ENCODE results near the gene FLYWCH2.
A peak's percentile ranks its signal among the peaks of the same experiment; 100 is the strongest.
"Not testable (repeated sequence)": the region's sequence is repeated elsewhere in the genome, so short reads cannot be mapped to it uniquely, and the experiment has no call there.

Gene FLYWCH2

DNA sequence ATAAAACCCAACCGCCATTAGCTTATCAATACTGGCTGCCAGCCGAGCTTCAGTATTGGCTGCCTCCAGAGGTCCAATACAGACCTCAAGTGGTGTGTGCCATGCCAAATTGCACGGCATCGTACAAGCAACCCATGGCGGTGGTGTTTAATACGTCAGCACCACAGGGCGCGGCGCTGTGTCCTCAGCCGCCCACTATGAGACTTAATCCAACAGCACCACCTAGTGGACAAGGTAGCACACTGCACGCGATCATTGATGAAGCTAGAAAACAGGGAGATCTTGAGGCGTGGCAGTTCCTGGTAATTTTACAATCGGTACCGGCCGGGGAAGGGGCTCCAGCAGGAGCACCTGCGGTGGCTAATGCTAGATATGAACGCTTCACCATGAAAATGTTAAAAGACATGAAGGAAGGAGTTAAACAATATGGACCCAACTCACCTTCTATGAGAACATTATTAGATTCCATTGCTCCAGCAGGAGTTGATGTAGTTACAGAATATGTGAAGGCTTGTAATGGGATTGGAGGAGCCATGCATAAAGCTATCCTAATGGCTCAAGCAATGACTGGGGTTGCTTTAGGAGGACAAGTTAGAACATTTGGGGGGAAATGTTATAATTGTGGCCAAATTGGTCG, 44.1 kb downstream of the FLYWCH2 start:
- ChIA-PET CTCF (interaction anchor here (0.6 to 1.9 kb wide), 15 partner anchors 10 to 415 kb away, joined by 3 to 13 read pairs (median 5); partner anchors contain the start of gene FLYWCH2), POLR2A (interaction anchor here (0.5 to 1.2 kb wide), 3 partner anchors 59 to 245 kb away, joined by 3 to 4 read pairs (median 3); partner anchors contain the start of gene KCTD5)
- TF ChIP-seq NFRKB (IDR thresholded peaks at IDR 0.05), result no peak
- TF ChIP-seq L3MBTL2 (conservative IDR thresholded peaks at IDR 0.05), result peak; percentile 55
- DNase-seq (ENCODE audit: extremely low spot score), result peak; percentile 80

DNA sequence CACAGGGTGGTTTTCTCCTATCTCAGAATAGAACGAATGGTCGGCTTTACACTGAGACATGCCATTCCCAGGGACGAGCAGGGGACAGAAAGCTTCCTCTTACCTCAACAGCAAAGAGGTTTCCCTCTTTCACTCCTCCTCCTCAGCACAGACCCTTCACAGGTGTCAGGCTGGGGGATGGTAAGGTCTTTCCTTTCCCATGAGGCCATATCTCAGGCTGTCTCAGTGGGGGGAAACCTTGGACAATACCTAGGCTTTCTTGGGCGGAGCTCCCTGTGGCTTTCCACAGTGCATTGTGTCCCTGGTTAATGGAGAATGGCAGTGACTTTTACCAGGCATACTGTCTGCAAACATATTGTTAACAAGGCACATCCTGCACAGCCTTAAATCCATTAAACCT, 45.1 kb downstream of the FLYWCH2 start:
- DNase-seq (ENCODE audit: extremely low spot score); POLR2A ChIA-PET: not testable (repeated sequence)
- CTCF ChIA-PET, result interaction anchor here (0.6 kb wide), 1 partner anchor 154 kb away, joined by 5 read pairs; no protein-coding TSS in a partner anchor

DNA sequence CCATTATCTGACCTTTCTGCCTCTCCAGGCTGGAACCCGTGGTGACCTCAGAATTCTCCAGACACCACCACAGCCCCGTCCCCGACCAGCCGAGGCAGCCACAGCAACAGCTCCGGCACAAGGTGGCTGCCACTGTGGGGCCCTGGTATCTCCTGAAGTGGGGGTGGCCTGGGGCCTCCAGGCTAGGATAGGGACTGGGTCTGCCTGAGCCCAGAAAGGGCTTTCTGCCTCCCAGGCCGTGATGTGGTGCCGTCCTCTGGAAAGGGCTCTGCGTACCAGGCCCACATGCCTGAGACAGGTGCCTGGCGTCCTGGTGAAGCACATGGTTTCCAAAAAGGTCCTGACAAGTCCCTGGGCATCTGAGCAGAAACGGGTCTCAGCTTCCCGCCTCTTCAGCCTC, 45.8 kb downstream of the FLYWCH2 start:
- TF ChIP-seq ZNF384 (IDR thresholded peaks at IDR 0.05) (no peak), SUZ12 (IDR thresholded peaks at IDR 0.05) (no peak), FOXA1 (IDR thresholded peaks at IDR 0.05) (no peak), ARNT (IDR thresholded peaks at IDR 0.05) (no peak), HDGF (IDR thresholded peaks at IDR 0.05; ENCODE audit: borderline replicate concordance) (no peak), CTBP1 (IDR thresholded peaks at IDR 0.05; ENCODE audit: borderline replicate concordance) (no peak), FOXK2 (IDR thresholded peaks at IDR 0.05) (no peak), FOXM1 (IDR thresholded peaks at IDR 0.05; ENCODE audit: borderline replicate concordance) (no peak), TARDBP (IDR thresholded peaks at IDR 0.05) (no peak), SP1 (IDR thresholded peaks at IDR 0.05) (no peak), LEF1 (IDR thresholded peaks at IDR 0.05; ENCODE audit: borderline replicate concordance) (no peak), L3MBTL2 (conservative IDR thresholded peaks at IDR 0.05) (no peak), BHLHE40 (IDR thresholded peaks at IDR 0.05; ENCODE audit: borderline replicate concordance) (no peak)
- TF ChIP-seq, protein P1, sequence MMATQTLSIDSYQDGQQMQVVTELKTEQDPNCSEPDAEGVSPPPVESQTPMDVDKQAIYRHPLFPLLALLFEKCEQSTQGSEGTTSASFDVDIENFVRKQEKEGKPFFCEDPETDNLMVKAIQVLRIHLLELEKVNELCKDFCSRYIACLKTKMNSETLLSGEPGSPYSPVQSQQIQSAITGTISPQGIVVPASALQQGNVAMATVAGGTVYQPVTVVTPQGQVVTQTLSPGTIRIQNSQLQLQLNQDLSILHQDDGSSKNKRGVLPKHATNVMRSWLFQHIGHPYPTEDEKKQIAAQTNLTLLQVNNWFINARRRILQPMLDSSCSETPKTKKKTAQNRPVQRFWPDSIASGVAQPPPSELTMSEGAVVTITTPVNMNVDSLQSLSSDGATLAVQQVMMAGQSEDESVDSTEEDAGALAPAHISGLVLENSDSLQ (IDR thresholded peaks at IDR 0.05), result no peak
- CTCF ChIA-PET, result interaction anchor here (0.6 kb wide), 1 partner anchor 153 kb away, joined by 5 read pairs; no protein-coding TSS in a partner anchor
- POLR2A ChIA-PET, result no interaction called here
- no peak for DNase-seq (ENCODE audit: extremely low spot score)

DNA sequence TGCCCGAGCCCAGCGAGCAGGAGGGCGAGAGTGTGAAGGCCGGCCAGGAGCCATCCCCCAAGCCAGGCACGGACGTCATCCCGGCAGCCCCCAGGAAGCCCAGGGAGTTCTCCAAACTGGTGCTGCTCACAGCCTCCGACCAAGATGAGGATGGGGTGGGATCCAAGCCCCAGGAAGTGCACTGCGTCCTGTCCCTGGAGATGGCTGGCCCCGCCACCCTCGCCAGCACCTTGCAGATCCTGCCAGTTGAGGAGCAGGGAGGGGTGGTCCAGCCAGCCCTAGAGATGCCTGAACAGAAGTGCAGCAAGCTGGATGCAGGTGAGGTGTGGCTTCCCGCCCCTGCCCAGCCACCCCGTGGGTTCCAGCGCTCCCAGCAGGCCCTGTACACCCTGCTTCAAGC, 46.7 kb downstream of the FLYWCH2 start:
- peak; percentile 3 for DNase-seq (ENCODE audit: extremely low spot score)

DNA sequence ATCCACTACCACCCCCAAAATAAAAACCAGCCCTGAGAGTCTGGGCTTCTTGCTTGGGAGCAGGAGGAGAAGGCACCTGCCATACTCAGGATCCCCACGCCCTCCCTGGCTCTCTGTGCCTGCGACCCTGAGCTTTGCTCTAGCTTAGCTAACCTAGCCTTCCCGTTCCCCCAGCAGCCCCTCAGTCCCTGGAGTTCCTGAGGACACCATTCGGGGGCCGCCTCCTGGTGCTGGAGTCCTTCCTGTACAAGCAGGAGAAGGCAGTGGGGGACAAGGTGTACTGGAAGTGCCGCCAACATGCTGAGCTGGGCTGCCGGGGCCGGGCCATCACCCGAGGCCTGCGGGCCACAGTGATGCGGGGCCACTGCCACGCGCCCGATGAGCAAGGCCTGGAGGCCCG, 47.2 kb downstream of the FLYWCH2 start:
- POLR2A ChIA-PET, result no interaction called here
- TF ChIP-seq TARDBP (IDR thresholded peaks at IDR 0.05), result no peak
- CTCF ChIA-PET, result interaction anchor here (1.1 kb wide), 1 partner anchor 54 kb away, joined by 3 read pairs; no protein-coding TSS in a partner anchor
- DNase-seq (ENCODE audit: extremely low spot score), result no peak

More for the DNA sequence above, 46.7 kb downstream of the FLYWCH2 start:
- ChIA-PET CTCF (interaction anchor here (1.1 kb wide), 1 partner anchor 53 kb away, joined by 3 read pairs; no protein-coding TSS in a partner anchor), POLR2A (no interaction called here)
- TF ChIP-seq FOXK2 (IDR thresholded peaks at IDR 0.05) (no peak), ARNT (IDR thresholded peaks at IDR 0.05) (no peak), FOXM1 (IDR thresholded peaks at IDR 0.05; ENCODE audit: borderline replicate concordance) (no peak), ELF4 (IDR thresholded peaks at IDR 0.05) (no peak), FOXA1 (IDR thresholded peaks at IDR 0.05) (no peak), TARDBP (IDR thresholded peaks at IDR 0.05) (no peak), ZNF384 (IDR thresholded peaks at IDR 0.05) (no peak), L3MBTL2 (conservative IDR thresholded peaks at IDR 0.05) (no peak), SP1 (IDR thresholded peaks at IDR 0.05) (no peak), CTBP1 (IDR thresholded peaks at IDR 0.05; ENCODE audit: borderline replicate concordance) (no peak), NFRKB (IDR thresholded peaks at IDR 0.05) (no peak)

DNA sequence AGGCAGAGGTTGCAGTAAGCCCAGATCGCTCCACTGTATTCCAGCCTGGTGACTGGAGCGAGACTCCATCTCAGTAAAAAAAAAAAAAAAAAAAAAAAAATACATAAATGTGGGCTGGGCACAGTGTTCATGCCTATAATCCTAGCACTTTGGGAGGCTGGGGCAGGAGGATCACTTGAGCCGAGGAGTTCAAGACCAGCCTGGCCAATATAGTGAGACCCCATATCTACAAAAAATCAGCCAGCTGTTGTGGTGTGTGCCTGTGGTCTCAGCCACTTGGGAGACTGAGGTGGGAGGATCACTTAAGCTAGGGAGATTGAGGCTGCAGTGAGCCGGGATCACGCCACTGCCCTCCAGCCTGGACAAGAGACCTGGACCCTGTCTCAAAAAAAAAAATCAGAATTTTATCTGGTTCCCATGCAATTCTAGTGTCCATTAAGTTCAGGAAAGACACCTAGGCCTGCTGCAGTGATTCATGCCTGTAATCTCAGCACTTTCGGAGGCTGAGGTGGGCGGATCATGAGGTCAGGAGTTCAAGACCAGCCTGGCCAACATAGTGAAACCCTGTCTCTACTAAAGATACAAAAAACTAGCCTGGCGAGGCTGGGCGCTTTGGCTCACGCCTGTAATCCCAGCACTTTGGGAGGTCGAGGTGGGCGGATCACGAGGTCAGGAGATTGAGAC, 48.4 kb downstream of the FLYWCH2 start:
- DNase-seq (ENCODE audit: extremely low spot score); CTCF ChIA-PET: not testable (repeated sequence)
- POLR2A ChIA-PET, result interaction anchor here (0.9 kb wide), 1 partner anchor 12 kb away, joined by 3 read pairs; no protein-coding TSS in a partner anchor

DNA sequence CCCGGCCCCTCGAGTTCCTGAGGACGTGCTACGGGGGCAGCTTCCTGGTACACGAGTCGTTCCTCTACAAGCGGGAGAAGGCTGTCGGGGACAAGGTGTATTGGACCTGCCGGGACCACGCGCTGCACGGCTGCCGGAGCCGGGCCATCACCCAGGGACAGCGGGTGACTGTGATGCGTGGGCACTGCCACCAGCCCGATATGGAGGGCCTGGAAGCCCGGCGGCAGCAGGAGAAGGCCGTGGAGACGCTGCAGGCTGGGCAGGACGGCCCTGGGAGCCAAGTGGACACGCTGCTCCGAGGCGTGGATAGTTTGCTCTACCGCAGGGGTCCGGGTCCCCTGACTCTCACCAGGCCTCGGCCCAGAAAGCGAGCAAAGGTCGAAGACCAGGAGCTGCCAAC, 50.1 kb downstream of the FLYWCH2 start:
- DNase-seq (ENCODE audit: extremely low spot score), result no peak
- POLR2A ChIA-PET, result no interaction called here
- TF ChIP-seq L3MBTL2 (conservative IDR thresholded peaks at IDR 0.05) (no peak), LEF1 (IDR thresholded peaks at IDR 0.05; ENCODE audit: borderline replicate concordance) (no peak), BHLHE40 (IDR thresholded peaks at IDR 0.05; ENCODE audit: borderline replicate concordance) (no peak), HDGF (IDR thresholded peaks at IDR 0.05; ENCODE audit: borderline replicate concordance) (no peak), TARDBP (IDR thresholded peaks at IDR 0.05) (no peak), ZNF384 (IDR thresholded peaks at IDR 0.05) (no peak), ELF4 (IDR thresholded peaks at IDR 0.05) (no peak)
- CTCF ChIA-PET, result no interaction called here

DNA sequence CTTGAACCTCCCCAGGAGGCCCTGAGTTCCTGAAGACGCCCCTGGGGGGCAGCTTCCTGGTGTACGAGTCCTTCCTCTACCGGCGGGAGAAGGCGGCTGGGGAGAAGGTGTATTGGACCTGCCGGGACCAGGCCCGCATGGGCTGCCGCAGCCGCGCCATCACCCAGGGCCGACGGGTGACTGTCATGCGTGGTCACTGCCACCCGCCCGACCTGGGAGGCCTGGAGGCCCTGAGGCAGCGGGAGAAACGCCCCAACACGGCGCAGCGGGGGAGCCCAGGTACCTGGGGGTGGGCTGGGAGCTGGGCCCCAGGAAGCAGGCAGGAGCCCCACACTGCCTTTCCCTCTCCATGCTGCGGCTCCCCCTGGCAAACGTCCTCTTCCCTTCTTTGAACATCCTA, 50.7 kb downstream of the FLYWCH2 start:
- ChIA-PET CTCF (no interaction called here), POLR2A (no interaction called here)
- TF ChIP-seq HDGF (IDR thresholded peaks at IDR 0.05; ENCODE audit: borderline replicate concordance) (no peak), L3MBTL2 (conservative IDR thresholded peaks at IDR 0.05) (no peak), FOXM1 (IDR thresholded peaks at IDR 0.05; ENCODE audit: borderline replicate concordance) (no peak), CTBP1 (IDR thresholded peaks at IDR 0.05; ENCODE audit: borderline replicate concordance) (no peak), SUZ12 (IDR thresholded peaks at IDR 0.05) (no peak), ARNT (IDR thresholded peaks at IDR 0.05) (no peak), SP1 (IDR thresholded peaks at IDR 0.05) (no peak), ZNF384 (IDR thresholded peaks at IDR 0.05) (no peak), FOXK2 (IDR thresholded peaks at IDR 0.05) (no peak), LEF1 (IDR thresholded peaks at IDR 0.05; ENCODE audit: borderline replicate concordance) (no peak), TARDBP (IDR thresholded peaks at IDR 0.05) (no peak), ELF4 (IDR thresholded peaks at IDR 0.05) (no peak), FOXA1 (IDR thresholded peaks at IDR 0.05) (no peak)
- TF ChIP-seq, protein P1 (IDR thresholded peaks at IDR 0.05), result no peak
- no peak for DNase-seq (ENCODE audit: extremely low spot score)

Measured in HEK293T (cell line).